H1 (cell line): ENCODE measurements around the gene RDH5. TPM values are rescaled to one million over a fixed set of nuclear protein-coding genes. Genes with fewer than 3 reads are reported as not detected.

Source experiments
- CTCF ChIA-PET: fragments of 300-600 bp; sonication (Branson Sonifier 250); formaldehyde crosslinking; loops from one replicate; lab custom pipeline; 2021; ENCODE audit not compliant: partially characterized antibody; lab: Charles Lee
- POLR2A ChIA-PET: fragments of 300-600 bp; sonication (Branson Sonifier 250); formaldehyde crosslinking; loops from one replicate; lab custom pipeline; 2021; ENCODE audit warnings: inconsistent platforms; ENCODE audit not compliant: partially characterized antibody; lab: Charles Lee
- DNase-seq, 2 experiments: peaks; one replicate each; pipeline versions ENCODE4 v3.0.0 to v3.0.0-alpha.2; 2010 to 2022; ENCODE audit warnings: low spot score in 2 of 2, low read depth in 1 of 2, mixed read lengths in 1 of 2
- FAIRE-seq: peaks from 2 replicates; lab custom pipeline; 2011; peaks lifted over from hg19 to GRCh38; lab: Jason Lieb, UNC
- H2AFZ ChIP-seq: 2 replicates; pipeline ENCODE4 v1.8.1; 2012; ENCODE audit warnings: low read length, inconsistent platforms
- H2AK5ac ChIP-seq: 2 replicates; pipeline ENCODE4 v1.6.1; 2013; ENCODE audit warnings: low read depth, low read length
- H2BK120ac ChIP-seq: replicated peaks from 2 replicates; pipeline ENCODE3; 2013; ENCODE audit warnings: low read depth, low read length, inconsistent platforms
- H2BK12ac ChIP-seq: 2 replicates; pipeline ENCODE4 v1.6.1; 2013; ENCODE audit warnings: low read depth, low read length
- H2BK15ac ChIP-seq: 2 replicates; pipeline ENCODE4 v1.6.1; 2013; ENCODE audit warnings: low read length
- H2BK20ac ChIP-seq: 2 replicates; pipeline ENCODE4 v1.6.1; 2013; ENCODE audit warnings: low read length
- H2BK5ac ChIP-seq: 2 replicates; pipeline ENCODE4 v1.6.1; 2013; ENCODE audit warnings: low read depth, low read length
- H3K14ac ChIP-seq: 2 replicates; pipeline ENCODE4 v1.6.1; 2013; ENCODE audit warnings: inconsistent platforms; ENCODE audit not compliant: insufficient read length
- H3K18ac ChIP-seq: 2 replicates; pipeline ENCODE4 v1.6.1; 2013; ENCODE audit warnings: low read length; ENCODE audit errors: extremely low read depth
- H3K23ac ChIP-seq: 2 replicates; pipeline ENCODE4 v1.6.1; 2013; ENCODE audit warnings: inconsistent platforms; ENCODE audit not compliant: insufficient read length
- H3K23me2 ChIP-seq: 2 replicates; pipeline ENCODE4 v1.6.1; 2013; ENCODE audit warnings: low read depth, low read length
- H3K27ac ChIP-seq: 2 replicates; pipeline ENCODE4 v1.6.1; 2011; ENCODE audit warnings: low read depth, low read length, inconsistent platforms
- H3K27me3 ChIP-seq, 4 experiments: replicated peaks in 1 of 4; 1 replicate in 1 of 4; 2 replicates in 3 of 4; pipeline versions ENCODE4 v1.6.1 to v1.8.1; 2011 to 2013; ENCODE audit warnings: low read length in 3 of 4, mild to moderate bottlenecking in 3 of 4, inconsistent platforms in 2 of 4, mixed read lengths in 2 of 4, moderate library complexity in 1 of 4; ENCODE audit not compliant: control insufficient read depth in 3 of 4, insufficient read depth in 3 of 4; ENCODE audit errors: extremely low read depth in 1 of 4
- H3K36me3 ChIP-seq, 4 experiments: 2 replicates each; pipeline versions ENCODE4 v1.6.1 to v1.8.1; 2011 to 2013; ENCODE audit warnings: mild to moderate bottlenecking in 4 of 4, low read length in 3 of 4, moderate library complexity in 2 of 4, control low read depth in 1 of 4, inconsistent platforms in 1 of 4; ENCODE audit not compliant: insufficient read depth in 4 of 4, control insufficient read depth in 2 of 4
- H3K4ac ChIP-seq: replicated peaks from 2 replicates; pipeline ENCODE3; 2013; ENCODE audit warnings: low read length, low read depth, mixed read lengths, inconsistent platforms; ENCODE audit not compliant: insufficient read length
- H3K4me1 ChIP-seq, 4 experiments: replicated peaks in 1 of 4; 1 replicate in 1 of 4; 2 replicates in 3 of 4; pipeline versions ENCODE4 v1.6.1 to v1.8.1; 2011 to 2013; ENCODE audit warnings: low read length in 3 of 4, inconsistent platforms in 2 of 4, mixed read lengths in 1 of 4; ENCODE audit not compliant: insufficient read depth in 4 of 4, control insufficient read depth in 3 of 4
- H3K4me2 ChIP-seq, 2 experiments: 2 replicates each; pipeline versions ENCODE4 v1.6.1 to v1.8.1; 2011 to 2013; ENCODE audit warnings: low read depth in 2 of 2, low read length in 2 of 2, control low read depth in 1 of 2, inconsistent platforms in 1 of 2, mild to moderate bottlenecking in 1 of 2; ENCODE audit not compliant: insufficient read depth in 1 of 2
- H3K4me3 ChIP-seq, 4 experiments: fragments of 200-600, 300-600 bp in 1 of 4; sonication (generic), shearing (Covaris generic), sonication (Bioruptor Twin) in 1 of 4; 2 replicates each; pipeline versions ENCODE4 v1.5.1 to v1.8.1; 2011 to 2016; ENCODE audit warnings: low read length in 4 of 4, low read depth in 3 of 4, control low read depth in 2 of 4, inconsistent platforms in 2 of 4, mild to moderate bottlenecking in 2 of 4, mixed read lengths in 1 of 4, moderate library complexity in 1 of 4; ENCODE audit not compliant: insufficient read depth in 2 of 4; ENCODE audit errors: extremely low read depth in 1 of 4
- H3K56ac ChIP-seq: replicated peaks from 2 replicates; pipeline ENCODE3; 2013; ENCODE audit warnings: low read depth, mild to moderate bottlenecking, mixed read lengths, low read length, inconsistent platforms; ENCODE audit not compliant: insufficient read length
- H3K79me1 ChIP-seq: 2 replicates; pipeline ENCODE4 v1.6.1; 2013; ENCODE audit warnings: low read depth, low read length, control low read depth
- H3K79me2 ChIP-seq, 2 experiments: 2 replicates each; pipeline versions ENCODE4 v1.6.1 to v1.8.1; 2012 to 2013; ENCODE audit warnings: low read length in 2 of 2, mild to moderate bottlenecking in 2 of 2, inconsistent platforms in 1 of 2; ENCODE audit not compliant: insufficient read depth in 2 of 2, control insufficient read depth in 1 of 2
- H3K9ac ChIP-seq, 4 experiments: replicated peaks in 1 of 4; 1 replicate in 1 of 4; 2 replicates in 3 of 4; pipeline versions ENCODE4 v1.6.1 to v1.8.1; 2011 to 2013; ENCODE audit warnings: low read depth in 3 of 4, low read length in 3 of 4, control low read depth in 2 of 4, mild to moderate bottlenecking in 2 of 4, moderate library complexity in 2 of 4, inconsistent platforms in 1 of 4; ENCODE audit errors: extremely low read depth in 1 of 4
- H3K9me3 ChIP-seq, 2 experiments: 2 replicates each; pipeline versions ENCODE4 v1.6.1 to v1.8.1; 2012 to 2013; ENCODE audit warnings: mild to moderate bottlenecking in 2 of 2, moderate library complexity in 2 of 2, control low read depth in 1 of 2, inconsistent platforms in 1 of 2, low read depth in 1 of 2, low read length in 1 of 2, mixed read lengths in 1 of 2; ENCODE audit not compliant: insufficient read depth in 2 of 2
- H4K20me1 ChIP-seq, 2 experiments: replicated peaks in 1 of 2; 2 replicates each; pipeline versions ENCODE3 to v1.8.1; 2011 to 2013; ENCODE audit warnings: inconsistent platforms in 2 of 2, low read length in 2 of 2, mild to moderate bottlenecking in 1 of 2; ENCODE audit not compliant: insufficient read depth in 2 of 2, control insufficient read depth in 1 of 2
- H4K5ac ChIP-seq: 2 replicates; pipeline ENCODE4 v1.6.1; 2013; ENCODE audit warnings: low read length, low read depth, mixed read lengths, inconsistent platforms; ENCODE audit not compliant: insufficient read length
- H4K8ac ChIP-seq: 2 replicates; pipeline ENCODE4 v1.8.0; 2013; ENCODE audit warnings: mild to moderate bottlenecking, moderate library complexity, low read length, inconsistent platforms; ENCODE audit not compliant: insufficient read depth; ENCODE audit errors: extremely low read depth
- H4K91ac ChIP-seq: replicated peaks from 2 replicates; pipeline ENCODE3; 2013; ENCODE audit warnings: low read length, mixed read lengths, inconsistent platforms; ENCODE audit not compliant: insufficient read length
- CREB1 ChIP-seq: IDR thresholded peaks from 2 replicates; pipeline ENCODE4 v1.6.1; 2012; ENCODE audit warnings: inconsistent platforms
- KDM1A ChIP-seq: fragments of 200-600, 300-600 bp; sonication (generic); IDR thresholded peaks from 2 replicates; pipeline ENCODE4 v1.7.1; 2016; ENCODE audit warnings: mild to moderate bottlenecking, low read length, borderline replicate concordance
- KDM5A ChIP-seq: fragments of 200-600 bp; IDR thresholded peaks from 2 replicates; pipeline ENCODE4 v1.7.1; 2012; ENCODE audit warnings: mild to moderate bottlenecking, low read length, inconsistent platforms, mixed read lengths
- POLR2AphosphoS5 ChIP-seq: IDR thresholded peaks from 2 replicates; pipeline ENCODE4 v1.6.1; 2011; ENCODE audit warnings: low read depth, low read length
- RBBP5 ChIP-seq: IDR thresholded peaks from 2 replicates; pipeline ENCODE4 v1.7.1; 2012; ENCODE audit warnings: low read depth, mild to moderate bottlenecking, inconsistent platforms, low read length, moderate library complexity, borderline replicate concordance
- RFX5 ChIP-seq: IDR thresholded peaks from 2 replicates; pipeline ENCODE4 v1.6.1; 2011; ENCODE audit warnings: low read depth, low read length, improper control_type of control experiment, borderline replicate concordance
- SUZ12 ChIP-seq: fragments of 200-600 bp; sonication (generic); IDR thresholded peaks from 2 replicates; pipeline ENCODE4 v1.6.1; 2012; ENCODE audit warnings: mild to moderate bottlenecking, inconsistent platforms, low read length, moderate library complexity, mixed read lengths
- TEAD4 ChIP-seq: IDR thresholded peaks from 2 replicates; pipeline ENCODE4 v1.6.1; 2012; ENCODE audit warnings: low read depth, low read length, inconsistent platforms, mixed read lengths
- WGBS, 2 experiments: shearing (Covaris generic) in 1 of 2; methylation state at CpG; one replicate each; pipeline versions ENCODE4 v1.1.6 to v1.1.7; 2013 to 2015; ENCODE audit warnings: low lambda C conversion rate in 2 of 2, mixed read lengths in 2 of 2, inconsistent platforms in 1 of 2, low coverage in 1 of 2, missing lambda C conversion rate in 1 of 2; ENCODE audit not compliant: insufficient replicate concordance in 2 of 2, insufficient coverage in 1 of 2, insufficient read length in 1 of 2; ENCODE audit errors: extremely low coverage in 1 of 2, missing lambda C conversion rate in 1 of 2; 5-methylcytosine and 5-hydroxymethylcytosine counted together
- polyA plus RNA-seq, 7 experiments: library from polyadenylated mRNA; depleted of rRNA in 3 of 7; stranded (reverse) in 5 of 7; unstranded in 2 of 7; fragments of >200 nt in 5 of 7; fragments of 200-250 nt in 2 of 7; gene quantifications; 1 replicate in 5 of 7; 2 replicates in 1 of 7; 4 replicates in 1 of 7; pipeline versions ENCODE4 v1.2.1 to v1.2.3, GENCODE V29; 2011 to 2013; ENCODE audit warnings: missing spikeins in 2 of 7, mixed read lengths in 2 of 7
- total RNA-seq: library from RNA; stranded (reverse); fragmentation: NEBNext Ultra II Directional; extraction: Animal tissue kit (Norgen Biotek cat#: 25700); gene quantifications from 2 replicates; pipeline ENCODE4 v1.2.1, GENCODE V29; 2021
- TF ChIP-seq, protein P1 (sequence below): IDR thresholded peaks from 2 replicates; pipeline ENCODE4 v1.6.1; 2011; ENCODE audit warnings: low read depth, mild to moderate bottlenecking, low read length; ENCODE audit not compliant: insufficient read depth

The RDH5 gene
- total and polyA plus RNA-seq, 2 of the 8 experiments (the other 6 are each of a cell fraction or from before 2014, with no cell fraction given), result 4.2 to 6.0 TPM

DNA sequence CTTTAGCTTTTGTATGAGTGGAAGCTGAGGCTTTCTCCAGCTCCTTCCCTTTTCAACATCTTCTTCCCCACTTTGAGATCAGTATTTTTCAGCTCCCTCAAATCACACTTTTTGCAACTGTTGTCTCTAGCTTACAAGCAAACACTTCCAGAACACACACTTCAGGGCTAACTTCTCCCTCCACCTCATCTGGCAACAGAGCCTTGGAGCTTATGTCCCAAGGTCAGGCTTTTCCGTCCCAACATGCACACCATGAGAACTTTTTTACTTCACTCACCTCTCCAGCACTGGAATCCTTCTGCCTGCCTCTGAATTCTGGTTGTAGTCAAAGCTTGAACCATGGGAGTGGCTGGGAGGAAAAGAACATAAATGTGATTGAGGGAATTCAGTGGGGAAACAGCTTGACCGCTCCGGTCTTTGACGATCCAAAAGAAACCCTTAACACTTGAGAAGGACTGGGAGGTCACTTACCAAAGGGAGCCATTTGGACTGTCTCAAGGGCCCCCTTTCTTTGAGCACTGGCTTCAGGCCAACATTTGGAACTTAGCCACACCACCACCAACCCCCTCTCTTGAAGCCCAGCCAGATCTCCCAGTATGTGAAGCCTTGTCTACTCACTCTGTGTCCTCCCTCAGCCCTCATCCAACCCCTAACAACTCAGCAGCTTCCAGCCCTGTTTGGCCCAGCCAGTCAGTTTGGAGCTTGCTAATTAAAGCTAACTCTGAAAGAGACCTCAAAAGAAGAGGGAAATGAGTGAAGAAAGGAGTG is 8.2 kb upstream of the RDH5 start:
- Histone ChIP-seq H3K4me2 (no peak overlapping the region), H3K4ac (no peak overlapping the region), H4K8ac (no peak overlapping the region), H3K36me3 (no peaks in the 10 kb centered on the region), H3K23ac (no peak overlapping the region), H2BK120ac (no peak overlapping the region), H3K23me2 (peaks cover 20% of the 10 kb centered on the region), H3K9me3 (no peaks in the 10 kb centered on the region), H3K14ac (no peak overlapping the region), H4K20me1 (no peaks in the 10 kb centered on the region), H2AK5ac (no peak overlapping the region), H2BK15ac (no peak overlapping the region; the same call in 1 of the 2 replicates), H3K4me1 (peaks cover 5 to 17% (median 6%) of the 10 kb centered on the region in 4 experiments; a peak in 6 of 7 replicates), H3K18ac (no peak overlapping the region), H2BK5ac (no peak overlapping the region), H2BK20ac (no peak overlapping the region), H3K9ac (no peak overlapping the region), H2AFZ (no peak overlapping the region), H2BK12ac (no peak overlapping the region), H3K27me3 (no peaks in the 10 kb centered on the region; a peak in 3 of 7 replicates), H3K27ac (no peak overlapping the region), H4K5ac (no peak overlapping the region), H3K56ac (no peak overlapping the region), H3K79me2 (peaks cover 0 to 5% of the 10 kb centered on the region in 2 experiments; a peak in 1 of 4 replicates), H3K79me1 (peaks cover 1% of the 10 kb centered on the region; the same call in 1 of the 2 replicates), H4K91ac (no peak overlapping the region), H3K4me3 (no peak overlapping the region)
- ChIA-PET POLR2A (interaction anchor here (0.7 to 2.0 kb wide), 5 partner anchors 8 to 262 kb away, joined by 3 to 5 read pairs (median 3); partner anchors contain the start of genes CD63, PYM1, RAB5B and RDH5), CTCF (interaction anchor here (0.6 to 4.6 kb wide), 11 partner anchors 8 to 107 kb away, joined by 3 to 30 read pairs (median 3); partner anchors contain the start of gene RDH5)
- no peak for DNase-seq
- WGBS, 2 experiments, result 82% methylated on average over 4 of the region's 4 CpGs; no CpG with 5 or more reads in 1 of the 2 experiments
- no peak for FAIRE-seq
- TF ChIP-seq, protein P1, sequence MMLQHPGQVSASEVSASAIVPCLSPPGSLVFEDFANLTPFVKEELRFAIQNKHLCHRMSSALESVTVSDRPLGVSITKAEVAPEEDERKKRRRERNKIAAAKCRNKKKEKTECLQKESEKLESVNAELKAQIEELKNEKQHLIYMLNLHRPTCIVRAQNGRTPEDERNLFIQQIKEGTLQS, result no peak
- TF ChIP-seq RBBP5 (no peak), CREB1 (no peak), KDM5A (no peak), POLR2AphosphoS5 (no peak), SUZ12 (no peak), TEAD4 (no peak), KDM1A (no peak), RFX5 (no peak)
